Measurements from ENCODE around the gene CFAP68. TPM values are rescaled to one million over a fixed set of nuclear protein-coding genes. Genes with fewer than 3 reads are reported as not detected.
"Not testable (repeated sequence)": the region's sequence is repeated elsewhere in the genome, so short reads cannot be mapped to it uniquely, and the experiment has no call there.

Gene CFAP68
- total RNA-seq, 1 donor from 2014 or later: 16.3 TPM

DNA sequence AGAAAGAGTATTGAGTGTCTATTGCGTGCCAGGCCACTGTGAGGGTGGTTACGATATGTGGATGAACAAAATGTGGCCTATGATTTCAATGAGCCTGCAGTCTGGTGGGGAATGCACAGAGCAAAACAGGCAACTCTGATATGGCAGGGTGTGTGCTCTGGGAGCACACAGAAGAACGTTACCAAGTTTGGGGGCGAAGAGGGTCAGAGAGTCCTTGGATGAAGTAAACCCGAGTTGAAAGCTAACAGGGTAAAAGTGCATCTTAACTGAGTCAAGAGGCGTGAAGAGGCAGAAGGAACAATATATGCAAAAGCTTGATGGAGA, 258 bp downstream of the CFAP68 start:
- intact Hi-C loops (cut with DNase I): no loop called here
- Histone ChIP-seq H3K27me3 (ENCODE audit: low read depth) (no peaks in the 10 kb centered on the region), H3K4me1 (peaks cover 17% of the 10 kb centered on the region), H3K36me3 (peaks cover 9% of the 10 kb centered on the region), H3K4me3 (peak overlapping the region; percentile 78), H3K27ac (peak overlapping the region; percentile 93), H3K9me3 (no peaks in the 10 kb centered on the region)
- ATAC-seq (peak in 1 of 2 donors; percentile 5), DNase-seq (no peak)
- TF ChIP-seq, protein P1, sequence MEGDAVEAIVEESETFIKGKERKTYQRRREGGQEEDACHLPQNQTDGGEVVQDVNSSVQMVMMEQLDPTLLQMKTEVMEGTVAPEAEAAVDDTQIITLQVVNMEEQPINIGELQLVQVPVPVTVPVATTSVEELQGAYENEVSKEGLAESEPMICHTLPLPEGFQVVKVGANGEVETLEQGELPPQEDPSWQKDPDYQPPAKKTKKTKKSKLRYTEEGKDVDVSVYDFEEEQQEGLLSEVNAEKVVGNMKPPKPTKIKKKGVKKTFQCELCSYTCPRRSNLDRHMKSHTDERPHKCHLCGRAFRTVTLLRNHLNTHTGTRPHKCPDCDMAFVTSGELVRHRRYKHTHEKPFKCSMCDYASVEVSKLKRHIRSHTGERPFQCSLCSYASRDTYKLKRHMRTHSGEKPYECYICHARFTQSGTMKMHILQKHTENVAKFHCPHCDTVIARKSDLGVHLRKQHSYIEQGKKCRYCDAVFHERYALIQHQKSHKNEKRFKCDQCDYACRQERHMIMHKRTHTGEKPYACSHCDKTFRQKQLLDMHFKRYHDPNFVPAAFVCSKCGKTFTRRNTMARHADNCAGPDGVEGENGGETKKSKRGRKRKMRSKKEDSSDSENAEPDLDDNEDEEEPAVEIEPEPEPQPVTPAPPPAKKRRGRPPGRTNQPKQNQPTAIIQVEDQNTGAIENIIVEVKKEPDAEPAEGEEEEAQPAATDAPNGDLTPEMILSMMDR (IDR thresholded peaks at IDR 0.05): no peak

DNA sequence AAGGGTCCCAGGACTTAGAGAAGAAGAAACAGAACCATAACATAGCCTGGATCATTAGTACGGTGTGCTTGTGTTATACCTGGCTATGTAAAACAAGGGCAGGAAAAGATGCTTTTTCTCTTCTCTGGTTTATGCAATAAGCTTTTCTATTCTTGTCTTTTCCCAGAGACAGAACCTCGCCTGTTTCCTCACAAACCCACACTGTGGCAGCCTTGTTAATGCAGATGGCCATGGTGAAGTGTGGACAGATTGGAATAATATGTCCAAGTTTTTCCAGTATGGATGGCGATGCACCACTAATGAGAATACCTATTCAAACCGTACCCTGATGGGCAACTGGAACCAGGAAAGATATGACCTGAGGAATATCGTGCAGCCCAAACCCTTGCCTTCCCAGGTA, 2.9 kb downstream of the CFAP68 start:
- no peak for ATAC-seq
- intact Hi-C loops (cut with DNase I): no loop called here
- TF ChIP-seq, protein P1 (IDR thresholded peaks at IDR 0.05): no peak

DNA sequence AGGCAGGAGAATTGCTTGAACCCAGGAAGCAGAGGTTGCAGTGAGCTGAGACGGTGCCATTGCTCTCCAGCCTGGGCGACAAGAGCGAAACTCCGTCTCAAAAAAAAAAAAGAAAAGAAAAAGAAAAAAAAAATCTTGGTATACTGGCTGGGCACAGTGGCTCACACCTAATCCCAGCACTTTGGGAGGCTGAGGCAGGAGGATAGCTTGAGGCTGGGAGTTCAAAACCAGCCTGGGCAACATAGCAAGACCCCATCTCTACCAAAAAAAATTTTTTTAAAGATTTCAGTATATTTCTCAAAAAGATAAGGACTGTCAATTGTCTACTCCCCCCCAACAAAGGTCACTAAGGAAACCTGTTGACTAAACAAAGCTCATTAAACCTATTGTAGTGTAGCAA, 5.7 kb downstream of the CFAP68 start:
- H3K9me3 ChIP-seq; H3K4me1 ChIP-seq; H3K27me3 ChIP-seq (ENCODE audit: low read depth); H3K36me3 ChIP-seq; DNase-seq; ATAC-seq; H3K4me3 ChIP-seq; intact Hi-C loops (cut with DNase I); H3K27ac ChIP-seq: not testable (repeated sequence)

More for the DNA sequence above, 2.9 kb downstream of the CFAP68 start:
- Histone ChIP-seq H3K9me3 (no peaks in the 10 kb centered on the region), H3K4me1 (peaks cover 17% of the 10 kb centered on the region), H3K27me3 (ENCODE audit: low read depth) (no peaks in the 10 kb centered on the region), H3K4me3 (no peak overlapping the region), H3K36me3 (no peaks in the 10 kb centered on the region), H3K27ac (no peak overlapping the region)
- no peak for DNase-seq

DNA sequence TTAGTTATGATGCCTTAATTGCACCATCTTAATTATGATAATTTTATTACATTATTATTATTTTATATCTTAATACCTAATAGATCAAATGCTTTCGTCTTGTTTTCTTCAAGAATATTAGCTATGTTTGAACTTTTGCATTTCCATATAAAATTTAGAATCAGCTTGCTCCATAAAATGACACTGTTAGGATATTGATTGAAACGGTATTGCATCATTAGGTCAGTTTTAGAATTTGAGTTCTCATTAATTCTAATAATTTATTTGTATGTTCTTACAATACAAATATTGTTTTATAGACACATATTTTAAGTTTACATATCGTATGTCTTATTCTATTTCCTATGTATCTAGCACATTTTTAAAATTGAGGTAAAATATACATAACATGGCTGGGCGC, 6.7 kb downstream of the CFAP68 start:
- DNase-seq: no peak
- Histone ChIP-seq H3K27me3 (ENCODE audit: low read depth) (no peaks in the 10 kb centered on the region), H3K9me3 (no peaks in the 10 kb centered on the region), H3K27ac (no peak overlapping the region), H3K4me1 (no peaks in the 10 kb centered on the region), H3K36me3 (no peaks in the 10 kb centered on the region), H3K4me3 (no peak overlapping the region)
- intact Hi-C loops (cut with DNase I): no loop called here
- no peak for ATAC-seq
- TF ChIP-seq, protein P1 (IDR thresholded peaks at IDR 0.05): no peak

DNA sequence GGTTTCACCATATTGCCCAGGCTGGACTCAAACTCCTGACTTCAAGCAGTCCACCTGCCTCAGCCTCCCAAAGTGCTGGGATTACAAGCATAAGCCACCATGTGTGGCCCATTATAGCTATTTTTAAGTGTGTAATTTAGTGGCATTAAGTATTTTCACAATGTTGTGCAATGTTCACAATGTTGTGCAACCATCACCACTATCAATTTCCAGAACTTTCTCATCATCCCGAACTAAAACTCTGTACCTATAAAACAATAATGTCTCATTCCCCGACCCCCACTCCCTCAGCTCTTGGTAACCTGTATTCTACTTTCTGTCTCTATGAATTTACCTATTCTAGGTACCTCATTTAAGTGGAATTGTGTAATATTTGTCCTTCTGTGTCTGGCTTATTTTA, 7.5 kb downstream of the CFAP68 start:
- intact Hi-C loops (cut with DNase I): no loop called here
- Histone ChIP-seq H3K36me3 (no peaks in the 10 kb centered on the region), H3K4me3 (no peak overlapping the region), H3K4me1 (no peaks in the 10 kb centered on the region), H3K27me3 (ENCODE audit: low read depth) (no peaks in the 10 kb centered on the region), H3K27ac (no peak overlapping the region), H3K9me3 (no peaks in the 10 kb centered on the region)
- DNase-seq (no peak), ATAC-seq (no peak)
- TF ChIP-seq, protein P1 (IDR thresholded peaks at IDR 0.05): no peak

DNA sequence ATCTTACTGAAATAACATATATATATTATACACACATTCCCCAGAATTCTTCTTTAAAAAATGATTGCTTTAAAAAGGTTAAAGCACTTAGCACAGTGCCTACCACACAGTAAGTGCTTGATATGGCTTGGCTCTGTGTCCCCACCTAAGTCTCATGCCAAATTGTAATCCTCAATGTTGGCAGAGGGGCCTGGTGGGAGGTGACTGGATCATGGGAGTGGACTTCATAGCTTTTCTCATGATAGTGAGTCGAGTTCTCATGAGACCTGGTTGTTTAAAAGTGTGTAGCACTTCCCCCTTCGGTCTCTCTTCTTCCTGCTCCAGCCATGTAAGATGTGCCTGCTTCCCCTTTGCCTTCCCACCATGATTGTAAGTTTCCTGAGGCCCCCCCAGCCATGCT, 26.1 kb downstream of the CFAP68 start:
- Histone ChIP-seq H3K9me3 (no peaks in the 10 kb centered on the region), H3K4me3 (no peak overlapping the region), H3K4me1 (peaks cover 5% of the 10 kb centered on the region), H3K36me3 (peaks cover 9% of the 10 kb centered on the region), H3K27ac (no peak overlapping the region), H3K27me3 (ENCODE audit: low read depth) (no peaks in the 10 kb centered on the region)
- no peak for DNase-seq
- no peak for ATAC-seq
- TF ChIP-seq, protein P1 (IDR thresholded peaks at IDR 0.05): no peak
- intact Hi-C loops (cut with DNase I): no loop called here
